OCI-LY3 (cell line): ENCODE measurements around the gene SLC10A4.

ENCODE experiments used
- EZH2phosphoT487 ChIP-seq: fragments of 200-600 bp; shearing (Covaris generic); IDR thresholded peaks from 2 replicates; pipeline ENCODE4 v1.6.1; 2018; ENCODE audit warnings: antibody characterized with exemption, mixed run types, low read depth
- TF ChIP-seq, protein P1 (sequence below): fragments of 200-600, 300-600 bp; sonication (generic); IDR thresholded peaks from 2 replicates; pipeline ENCODE4 v1.5.1; 2014; ENCODE audit warnings: antibody characterized with exemption, low read length, low read depth

DNA sequence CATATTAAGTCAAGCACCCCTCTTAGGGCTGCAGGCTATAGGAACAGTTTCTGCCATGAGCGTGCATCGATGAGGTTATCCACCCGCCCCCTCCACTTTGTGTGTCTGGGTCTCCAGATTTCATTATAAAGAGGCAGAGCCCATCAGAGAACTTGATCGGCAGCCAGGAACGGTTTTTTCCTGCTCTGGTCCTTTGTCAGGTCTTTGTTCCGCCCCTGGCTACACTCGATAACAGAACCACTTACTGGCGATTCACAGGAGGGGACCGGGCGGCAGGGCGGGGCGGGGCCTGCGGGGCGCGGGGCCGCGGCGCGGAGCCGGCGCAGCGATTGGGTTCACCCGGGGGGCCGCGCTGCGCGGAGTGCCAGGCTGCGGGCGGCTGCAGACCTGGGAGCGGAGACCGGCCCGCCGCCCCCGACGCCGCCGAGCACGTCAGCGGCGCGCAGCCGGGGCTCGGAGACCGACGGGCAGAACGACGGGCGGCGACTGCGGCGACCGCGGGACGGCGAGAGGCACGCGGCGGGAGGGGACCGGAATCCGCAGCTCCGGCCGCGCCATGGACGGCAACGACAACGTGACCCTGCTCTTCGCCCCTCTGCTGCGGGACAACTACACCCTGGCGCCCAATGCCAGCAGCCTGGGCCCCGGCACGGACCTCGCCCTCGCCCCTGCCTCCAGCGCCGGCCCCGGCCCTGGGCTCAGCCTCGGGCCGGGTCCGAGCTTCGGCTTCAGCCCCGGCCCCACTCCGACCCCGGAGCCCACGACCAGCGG is at the start of gene SLC10A4:
- TF ChIP-seq, protein P1, sequence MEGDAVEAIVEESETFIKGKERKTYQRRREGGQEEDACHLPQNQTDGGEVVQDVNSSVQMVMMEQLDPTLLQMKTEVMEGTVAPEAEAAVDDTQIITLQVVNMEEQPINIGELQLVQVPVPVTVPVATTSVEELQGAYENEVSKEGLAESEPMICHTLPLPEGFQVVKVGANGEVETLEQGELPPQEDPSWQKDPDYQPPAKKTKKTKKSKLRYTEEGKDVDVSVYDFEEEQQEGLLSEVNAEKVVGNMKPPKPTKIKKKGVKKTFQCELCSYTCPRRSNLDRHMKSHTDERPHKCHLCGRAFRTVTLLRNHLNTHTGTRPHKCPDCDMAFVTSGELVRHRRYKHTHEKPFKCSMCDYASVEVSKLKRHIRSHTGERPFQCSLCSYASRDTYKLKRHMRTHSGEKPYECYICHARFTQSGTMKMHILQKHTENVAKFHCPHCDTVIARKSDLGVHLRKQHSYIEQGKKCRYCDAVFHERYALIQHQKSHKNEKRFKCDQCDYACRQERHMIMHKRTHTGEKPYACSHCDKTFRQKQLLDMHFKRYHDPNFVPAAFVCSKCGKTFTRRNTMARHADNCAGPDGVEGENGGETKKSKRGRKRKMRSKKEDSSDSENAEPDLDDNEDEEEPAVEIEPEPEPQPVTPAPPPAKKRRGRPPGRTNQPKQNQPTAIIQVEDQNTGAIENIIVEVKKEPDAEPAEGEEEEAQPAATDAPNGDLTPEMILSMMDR = no peak
- no peak for TF ChIP-seq EZH2phosphoT487
